HepG2 (cell line): ENCODE results near the gene MAP3K5. TPM values are rescaled to one million over a fixed set of nuclear protein-coding genes. Genes with fewer than 3 reads are reported as not detected.

Experiments used
- ATAC-seq: fragments of 200-7000 bp; cut with Tn5 transposase; 3 replicates; pipeline ENCODE4 v1.9.1; 2020; ENCODE audit warnings: mild to moderate bottlenecking, moderate library complexity
- BruUV-seq: library from RNA; stranded (reverse); fragments of 400-500 nt; replicated peaks from 2 replicates; lab custom pipeline; 2021; lab: Mats Ljungman, UMichigan
- CTCF ChIA-PET: fragments of 300-600 bp; formaldehyde crosslinking; extraction: SDS; loops from one replicate; lab custom pipeline; 2021; ENCODE audit warnings: low total read pairs, inconsistent platforms, low intra/inter-chr PET ratio; lab: Yijun Ruan, JAX
- POLR2A ChIA-PET: fragments of 350-600 bp; sonication (Branson Sonifier 250); formaldehyde crosslinking; loops from one replicate; lab custom pipeline; 2020; ENCODE audit warnings: antibody characterized with exemption, inconsistent platforms; lab: Yijun Ruan, JAX
- DNase-seq: peaks from one replicate; pipeline ENCODE4 v3.0.0-alpha.2; 2015; ENCODE audit warnings: low spot score
- FAIRE-seq: peaks from 3 replicates; lab custom pipeline; 2011; peaks lifted over from hg19 to GRCh38; lab: Jason Lieb, UNC
- H2AFZ ChIP-seq: one replicate; pipeline ENCODE4 v1.6.1; 2011; ENCODE audit warnings: low read length, inconsistent platforms
- H3K27ac ChIP-seq: fragments of 300-600 bp; 3 replicates; pipeline ENCODE4 v1.8.0; 2011; ENCODE audit warnings: mixed run types, mild to moderate bottlenecking, mixed read lengths, low read length, inconsistent platforms; ENCODE audit not compliant: insufficient read depth; ENCODE audit errors: extremely low read length
- H3K27me3 ChIP-seq, 2 experiments: fragments of 200-600 bp in 1 of 2; 2 replicates in 1 of 2; 3 replicates in 1 of 2; pipeline versions ENCODE4 v1.6.0 to v1.8.0; 2011; ENCODE audit warnings: low read length in 2 of 2, mild to moderate bottlenecking in 2 of 2, moderate library complexity in 2 of 2, inconsistent platforms in 1 of 2; ENCODE audit not compliant: insufficient read depth in 2 of 2, control insufficient read depth in 1 of 2
- H3K36me3 ChIP-seq, 2 experiments: fragments of 200-600 bp in 1 of 2; replicated peaks in 1 of 2; 2 replicates in 1 of 2; 3 replicates in 1 of 2; pipeline versions ENCODE4 v1.5.1 to v1.8.0; 2011; ENCODE audit warnings: low read length in 2 of 2, inconsistent platforms in 1 of 2; ENCODE audit not compliant: insufficient read depth in 2 of 2, control insufficient read depth in 1 of 2
- H3K4me1 ChIP-seq: 2 replicates; pipeline ENCODE4 v1.5.1; 2012; ENCODE audit warnings: low read length, inconsistent platforms; ENCODE audit not compliant: insufficient read depth
- H3K4me2 ChIP-seq: 2 replicates; pipeline ENCODE4 v1.6.0; 2011; ENCODE audit warnings: low read depth, low read length, inconsistent platforms
- H3K4me3 ChIP-seq, 3 experiments: fragments of 200-600 bp in 1 of 3; sonication (generic), shearing (Covaris generic) in 1 of 3; replicated peaks in 1 of 3; 2 replicates each; pipeline ENCODE4 v1.5.1; 2011 to 2016; ENCODE audit warnings: low read length in 3 of 3, inconsistent platforms in 2 of 3, low read depth in 2 of 3, mild to moderate bottlenecking in 2 of 3, control low read depth in 1 of 3, mixed read lengths in 1 of 3; ENCODE audit not compliant: insufficient read depth in 1 of 3
- H3K79me2 ChIP-seq: one replicate; pipeline ENCODE4 v1.6.1; 2011; ENCODE audit warnings: low read length, inconsistent platforms; ENCODE audit not compliant: insufficient read depth
- H3K9ac ChIP-seq: 2 replicates; pipeline ENCODE4 v1.6.0; 2011; ENCODE audit warnings: mild to moderate bottlenecking, low read depth, low read length, inconsistent platforms; ENCODE audit not compliant: insufficient read depth
- H3K9me3 ChIP-seq: 2 replicates; pipeline ENCODE4 v1.5.1; 2012; ENCODE audit warnings: mild to moderate bottlenecking, low read length
- H4K20me1 ChIP-seq: 2 replicates; pipeline ENCODE4 v1.6.0; 2011; ENCODE audit warnings: inconsistent platforms, mild to moderate bottlenecking, low read length, moderate library complexity; ENCODE audit not compliant: insufficient read depth
- DRAP1 ChIP-seq: IDR thresholded peaks from 2 replicates; pipeline ENCODE4 v1.6.1; 2016; ENCODE audit warnings: missing genetic modification reagents, missing compliant biosample characterization
- GLMP ChIP-seq: sonication (generic); formaldehyde crosslinking; IDR thresholded peaks from 2 replicates; pipeline ENCODE4 v1.9.0; 2021; ENCODE audit warnings: missing genetic modification reagents, mild to moderate bottlenecking, borderline replicate concordance
- IKZF1 ChIP-seq: fragments of 450-650 bp; IDR thresholded peaks from 2 replicates; pipeline ENCODE4 v1.7.1; 2016
- KDM1A ChIP-seq: IDR thresholded peaks from 2 replicates; pipeline ENCODE4 v1.6.1; 2016; ENCODE audit warnings: missing compliant biosample characterization
- MTF1 ChIP-seq: sonication (generic); formaldehyde crosslinking; IDR thresholded peaks from 2 replicates; pipeline ENCODE4 v1.5.0; 2020; ENCODE audit warnings: missing genetic modification reagents
- PHF8 ChIP-seq: sonication (generic); formaldehyde crosslinking; IDR thresholded peaks from 2 replicates; pipeline ENCODE4 v1.5.0; 2020; ENCODE audit warnings: missing genetic modification reagents
- PPARG ChIP-seq: conservative IDR thresholded peaks from 2 replicates; pipeline ENCODE4 v1.6.1; 2016; ENCODE audit warnings: missing biosample characterization, missing genetic modification reagents
- SMARCC2 ChIP-seq: fragments of 450-650 bp; IDR thresholded peaks from 2 replicates; pipeline ENCODE4 v1.6.1; 2017; ENCODE audit warnings: antibody characterized with exemption, mild to moderate bottlenecking
- SP140L ChIP-seq: sonication (generic); formaldehyde crosslinking; IDR thresholded peaks from 2 replicates; pipeline ENCODE4 v1.4.0; 2020; ENCODE audit warnings: missing genetic modification reagents, borderline replicate concordance
- TEAD2 ChIP-seq: sonication (generic); formaldehyde crosslinking; IDR thresholded peaks from 2 replicates; pipeline ENCODE4 v1.9.0; 2021; ENCODE audit warnings: missing genetic modification reagents
- ZFP82 ChIP-seq: sonication (generic); formaldehyde crosslinking; IDR thresholded peaks from 2 replicates; pipeline ENCODE4 v1.5.1; 2020; ENCODE audit warnings: mild to moderate bottlenecking, missing genetic modification reagents, borderline replicate concordance
- ZNF251 ChIP-seq: sonication (generic); formaldehyde crosslinking; IDR thresholded peaks from 2 replicates; pipeline ENCODE4 v1.9.0; 2021; ENCODE audit warnings: mild to moderate bottlenecking, missing genetic modification reagents
- ZNF530 ChIP-seq: sonication (generic); formaldehyde crosslinking; IDR thresholded peaks from 2 replicates; pipeline ENCODE4 v1.5.0; 2020; ENCODE audit warnings: low read depth, mild to moderate bottlenecking, missing genetic modification reagents
- ZNF619 ChIP-seq: sonication (generic); formaldehyde crosslinking; IDR thresholded peaks from 2 replicates; pipeline ENCODE4 v1.4.0; 2020; ENCODE audit warnings: mild to moderate bottlenecking, missing genetic modification reagents
- WGBS: methylation state at CpG from one replicate; pipeline ENCODE4 v1.1.6; 2017; ENCODE audit warnings: low lambda C conversion rate; 5-methylcytosine and 5-hydroxymethylcytosine counted together
- in situ Hi-C: cut with HindIII; loops from 2 replicates; pipeline ENCODE4 v1.10.0; 2017; ENCODE audit warnings: low pct_unique_long_range_greater_than_20kb; ENCODE audit not compliant: extremely low pct_ligation_motif_present
- intact Hi-C: fragments of 100-400 bp; cut with micrococcal nuclease; formaldehyde crosslinking; loops from one replicate; pipeline ENCODE4 v1.10.0; 2022; ENCODE audit not compliant: unreplicated experiment
- polyA plus RNA-seq, 8 experiments: library from polyadenylated mRNA; depleted of rRNA in 3 of 8; stranded (reverse) in 7 of 8; unstranded in 1 of 8; fragments of >200 nt; fragmentation: Illumina TruSeq in 4 of 8; extraction: Trizol in 4 of 8; gene quantifications; 2 replicates each; pipeline versions ENCODE4 v1.2.1 to v1.2.3, GENCODE V29; 2011 to 2016; ENCODE audit warnings: low read depth in 4 of 8, missing spikeins in 1 of 8, mixed read lengths in 1 of 8; ENCODE audit not compliant: insufficient read depth in 1 of 8
- total RNA-seq, 5 experiments: library from RNA; depleted of rRNA; stranded (reverse); fragments of >200 nt; fragmentation: Illumina TruSeq; extraction: Trizol; gene quantifications; 2 replicates each; pipeline ENCODE4 v1.2.3, GENCODE V29; 2016; ENCODE audit warnings: low read depth in 1 of 5
- TF ChIP-seq, protein P1 (sequence below): sonication (generic); formaldehyde crosslinking; conservative IDR thresholded peaks from 2 replicates; pipeline ENCODE4 v1.4.0; 2020; ENCODE audit warnings: mild to moderate bottlenecking, missing genetic modification reagents, moderate library complexity

The MAP3K5 gene
- total and polyA plus RNA-seq, 2 of the 13 experiments (the other 11 are each of a cell fraction or from before 2014, with no cell fraction given): not detected

GRCh38 chr6:136769124-136769523, 23.2 kb downstream of the MAP3K5 start (continued):
- TF ChIP-seq GLMP: no peak
- no peak for TF ChIP-seq SMARCC2

DNA sequence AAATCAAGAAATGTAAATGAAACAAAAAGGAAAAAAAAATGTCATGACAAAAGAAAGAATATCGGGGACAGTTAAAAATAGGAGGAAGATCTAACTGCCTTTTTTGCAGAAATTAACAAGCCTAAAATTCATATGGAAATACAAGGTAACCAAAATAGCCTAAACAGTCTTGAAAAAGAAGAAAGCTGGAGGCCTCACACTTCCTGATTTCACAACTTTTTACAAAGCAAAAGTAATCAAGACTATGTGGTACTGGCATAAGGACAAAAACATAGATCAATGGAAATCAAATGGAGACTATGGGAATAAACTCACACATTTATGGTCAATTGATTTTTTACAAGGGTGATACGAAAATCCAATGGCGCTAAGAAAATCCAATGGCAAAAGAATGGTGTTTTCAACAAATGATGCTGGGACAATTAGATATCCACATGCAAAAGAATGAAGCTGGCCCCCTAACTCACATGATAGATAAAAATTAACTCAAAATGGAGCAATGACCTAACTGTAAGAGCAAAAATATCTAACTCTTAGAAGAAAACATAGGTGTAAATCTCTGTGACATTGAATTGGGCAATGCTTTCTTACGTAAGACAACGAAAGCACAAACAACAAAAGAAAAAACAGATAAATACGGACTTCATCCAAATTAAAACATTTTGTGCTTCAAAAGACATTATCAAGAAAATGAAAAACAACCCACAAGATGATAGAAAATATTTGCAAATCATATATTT, 24.5 kb downstream of the MAP3K5 start:
- Histone ChIP-seq H2AFZ (no peak overlapping the region), H3K27me3 (no peaks in the 10 kb centered on the region; a peak in 1 of 5 replicates), H3K4me1 (no peaks in the 10 kb centered on the region), H4K20me1 (no peaks in the 10 kb centered on the region), H3K9ac (no peak overlapping the region), H3K9me3 (no peaks in the 10 kb centered on the region), H3K4me3 (no peak overlapping the region), H3K27ac (no peak overlapping the region), H3K36me3 (no peaks in the 10 kb centered on the region), H3K79me2 (no peaks in the 10 kb centered on the region), H3K4me2 (no peak overlapping the region)
- POLR2A ChIA-PET: no interaction called here
- no peak for ATAC-seq
- intact Hi-C loops: no loop called here
- no TSS peak for BruUV-seq
- no peak for DNase-seq
- FAIRE-seq: no peak
- no peak for TF ChIP-seq ZNF251
- TF ChIP-seq PHF8 (CRISPR knock-in tag): no peak
- TF ChIP-seq, protein P1, sequence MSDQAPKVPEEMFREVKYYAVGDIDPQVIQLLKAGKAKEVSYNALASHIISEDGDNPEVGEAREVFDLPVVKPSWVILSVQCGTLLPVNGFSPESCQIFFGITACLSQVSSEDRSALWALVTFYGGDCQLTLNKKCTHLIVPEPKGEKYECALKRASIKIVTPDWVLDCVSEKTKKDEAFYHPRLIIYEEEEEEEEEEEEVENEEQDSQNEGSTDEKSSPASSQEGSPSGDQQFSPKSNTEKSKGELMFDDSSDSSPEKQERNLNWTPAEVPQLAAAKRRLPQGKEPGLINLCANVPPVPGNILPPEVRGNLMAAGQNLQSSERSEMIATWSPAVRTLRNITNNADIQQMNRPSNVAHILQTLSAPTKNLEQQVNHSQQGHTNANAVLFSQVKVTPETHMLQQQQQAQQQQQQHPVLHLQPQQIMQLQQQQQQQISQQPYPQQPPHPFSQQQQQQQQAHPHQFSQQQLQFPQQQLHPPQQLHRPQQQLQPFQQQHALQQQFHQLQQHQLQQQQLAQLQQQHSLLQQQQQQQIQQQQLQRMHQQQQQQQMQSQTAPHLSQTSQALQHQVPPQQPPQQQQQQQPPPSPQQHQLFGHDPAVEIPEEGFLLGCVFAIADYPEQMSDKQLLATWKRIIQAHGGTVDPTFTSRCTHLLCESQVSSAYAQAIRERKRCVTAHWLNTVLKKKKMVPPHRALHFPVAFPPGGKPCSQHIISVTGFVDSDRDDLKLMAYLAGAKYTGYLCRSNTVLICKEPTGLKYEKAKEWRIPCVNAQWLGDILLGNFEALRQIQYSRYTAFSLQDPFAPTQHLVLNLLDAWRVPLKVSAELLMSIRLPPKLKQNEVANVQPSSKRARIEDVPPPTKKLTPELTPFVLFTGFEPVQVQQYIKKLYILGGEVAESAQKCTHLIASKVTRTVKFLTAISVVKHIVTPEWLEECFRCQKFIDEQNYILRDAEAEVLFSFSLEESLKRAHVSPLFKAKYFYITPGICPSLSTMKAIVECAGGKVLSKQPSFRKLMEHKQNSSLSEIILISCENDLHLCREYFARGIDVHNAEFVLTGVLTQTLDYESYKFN: no peak
- TF ChIP-seq IKZF1: no peak
- no peak for TF ChIP-seq ZNF530
- TF ChIP-seq TEAD2 (CRISPR knock-in tag): no peak
- TF ChIP-seq ZFP82 (CRISPR knock-in tag): no peak
- no peak for TF ChIP-seq MTF1
- TF ChIP-seq SP140L (CRISPR knock-in tag): no peak
- TF ChIP-seq DRAP1: no peak
- TF ChIP-seq PPARG: no peak
- no peak for TF ChIP-seq ZNF619 (CRISPR knock-in tag)
- no peak for TF ChIP-seq KDM1A (CRISPR knock-in tag)
- in situ Hi-C loops: no loop called here
- 35% methylated on average over 6 of the region's 6 CpGs for WGBS
- CTCF ChIA-PET: no interaction called here
